Putamen (tissue), 1 donor: Measurements from ENCODE around the gene CEP170B.
"Not testable (repeated sequence)": the region's sequence is repeated elsewhere in the genome, so short reads cannot be mapped to it uniquely, and the experiment has no call there.

Source experiments
- DNase-seq: peaks from one replicate; pipeline ENCODE4 v3.0.0-alpha.2; 2016; ENCODE audit warnings: low spot score

Gene CEP170B

GRCh38 chr14:104913435-104913834, 48.4 kb downstream of the CEP170B start:
- DNase-seq = no peak

- DNase-seq = no peak
Measured at GRCh38 chr14:104917116-104917515, 52.0 kb downstream of the CEP170B start.

DNA sequence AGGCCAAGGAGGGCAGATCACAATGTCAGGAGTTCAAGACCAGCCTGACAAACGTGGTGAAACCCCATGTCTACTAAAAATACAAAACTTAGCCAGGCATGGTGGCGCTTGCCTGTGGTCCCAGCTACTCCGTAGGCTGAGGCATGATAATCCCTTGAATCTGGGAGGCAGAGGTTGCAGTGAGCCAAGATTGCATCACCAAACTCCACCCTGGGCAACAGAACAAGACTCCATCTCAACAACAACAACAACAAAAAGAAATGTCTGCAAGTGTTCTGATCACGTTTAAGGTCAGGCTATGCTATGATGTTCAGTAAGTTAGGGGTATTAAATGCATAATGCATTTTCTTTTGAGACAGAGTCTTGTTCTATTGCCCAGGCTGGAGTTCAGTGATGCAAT, 52.9 kb downstream of the CEP170B start:
- no peak for DNase-seq

- not testable (repeated sequence) for DNase-seq
Measured at GRCh38 chr14:104919152-104919992, 54.3 kb downstream of the CEP170B start.

DNA sequence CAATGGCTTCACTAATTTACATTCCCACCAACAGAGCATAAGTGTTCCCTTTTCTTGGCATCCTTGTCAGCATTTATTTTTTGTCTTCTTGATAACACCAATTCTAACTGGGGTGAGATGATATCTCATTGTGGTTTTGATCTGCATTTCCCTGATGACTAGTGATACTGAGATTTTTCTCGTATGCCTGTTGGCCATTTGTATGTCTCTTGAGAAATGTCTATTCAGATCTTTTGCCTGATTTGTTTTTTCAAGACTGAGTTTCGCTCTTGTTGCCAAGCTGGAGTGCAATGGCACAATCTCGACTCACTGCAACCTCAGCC, 54.9 kb downstream of the CEP170B start:
- DNase-seq = no peak

DNA sequence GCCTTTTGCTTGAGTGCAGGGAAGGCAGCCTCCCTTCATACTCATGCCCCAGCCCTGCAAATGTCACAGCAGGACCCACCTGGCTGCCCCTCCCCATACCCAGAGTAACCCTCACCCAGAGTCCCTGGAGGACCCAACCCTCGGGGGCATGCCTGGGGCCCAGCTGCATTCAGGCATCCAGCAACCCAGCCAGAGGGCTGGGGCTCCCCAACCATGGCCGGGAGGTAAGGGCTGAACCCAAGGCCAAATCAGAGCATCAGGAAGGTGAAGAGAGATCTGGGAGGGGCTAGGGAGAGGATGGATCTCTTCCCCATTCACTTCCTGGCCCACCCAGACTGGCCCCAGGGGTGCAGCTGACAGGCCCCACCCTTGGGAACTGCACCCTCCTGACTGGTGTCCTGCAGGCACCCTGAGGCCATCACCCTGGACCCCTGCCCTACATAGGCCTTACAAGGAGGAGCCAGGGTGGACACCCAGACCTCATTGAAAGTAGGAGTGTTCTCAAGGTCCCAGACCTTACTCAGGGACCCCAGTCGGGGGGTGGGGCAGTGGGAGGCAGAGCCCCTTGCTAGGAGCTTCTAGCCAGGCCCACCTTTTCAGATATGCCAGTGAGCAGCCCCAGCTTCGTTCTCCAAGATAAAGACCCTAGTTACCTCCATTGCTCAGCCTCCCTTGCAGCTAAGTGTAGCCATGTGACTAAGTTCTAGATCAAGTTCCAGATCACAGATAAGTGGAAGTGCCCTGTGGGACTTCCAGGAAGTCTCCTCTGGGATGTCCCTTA, 58.8 kb downstream of the CEP170B start:
- DNase-seq = no peak

DNA sequence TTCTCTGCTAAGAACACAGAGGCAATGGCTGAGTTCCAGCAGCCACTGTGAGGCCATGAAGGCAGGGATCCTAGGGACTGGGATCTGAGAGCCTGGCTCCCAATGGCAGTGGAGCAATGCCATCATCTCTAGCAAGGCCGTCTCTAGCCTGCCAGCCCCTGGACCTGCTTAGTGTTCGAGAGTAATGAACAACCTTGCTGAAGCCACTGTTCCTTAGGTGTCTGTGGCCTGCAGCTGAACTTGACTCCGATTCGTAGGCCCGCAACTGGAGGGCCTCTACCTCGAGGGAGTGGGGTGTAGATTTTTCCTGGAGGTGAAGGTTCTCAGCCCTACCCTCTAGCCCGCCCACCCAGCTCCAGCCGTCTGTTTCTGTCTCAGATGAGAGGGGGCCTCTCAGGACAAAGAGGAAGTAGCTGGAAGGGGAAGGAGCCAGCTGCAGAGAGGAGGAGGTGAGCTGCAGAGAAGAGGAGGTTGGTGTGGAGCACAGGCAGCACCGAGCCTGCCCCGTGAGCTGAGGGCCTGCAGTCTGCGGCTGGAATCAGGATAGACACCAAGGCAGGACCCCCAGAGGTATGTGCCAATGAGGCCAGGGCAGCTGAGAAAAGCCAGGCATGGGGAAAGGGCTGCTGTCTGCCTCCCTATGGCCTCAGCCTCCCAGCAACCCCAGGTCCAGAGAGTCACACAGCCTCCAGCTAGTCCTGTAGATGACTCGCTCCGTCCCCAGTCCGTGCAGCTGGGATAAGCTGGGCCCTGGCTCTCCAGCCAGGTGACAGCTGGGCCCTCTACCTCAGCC, 59.5 kb downstream of the CEP170B start, which contains the start of gene PLD4:
Gene PLD4 (plus strand): TSS at position 459 of the 793 bp plus-strand sequence. CDS start 2,262 bp downstream, outside the sequence.
- DNase-seq = no peak

DNA sequence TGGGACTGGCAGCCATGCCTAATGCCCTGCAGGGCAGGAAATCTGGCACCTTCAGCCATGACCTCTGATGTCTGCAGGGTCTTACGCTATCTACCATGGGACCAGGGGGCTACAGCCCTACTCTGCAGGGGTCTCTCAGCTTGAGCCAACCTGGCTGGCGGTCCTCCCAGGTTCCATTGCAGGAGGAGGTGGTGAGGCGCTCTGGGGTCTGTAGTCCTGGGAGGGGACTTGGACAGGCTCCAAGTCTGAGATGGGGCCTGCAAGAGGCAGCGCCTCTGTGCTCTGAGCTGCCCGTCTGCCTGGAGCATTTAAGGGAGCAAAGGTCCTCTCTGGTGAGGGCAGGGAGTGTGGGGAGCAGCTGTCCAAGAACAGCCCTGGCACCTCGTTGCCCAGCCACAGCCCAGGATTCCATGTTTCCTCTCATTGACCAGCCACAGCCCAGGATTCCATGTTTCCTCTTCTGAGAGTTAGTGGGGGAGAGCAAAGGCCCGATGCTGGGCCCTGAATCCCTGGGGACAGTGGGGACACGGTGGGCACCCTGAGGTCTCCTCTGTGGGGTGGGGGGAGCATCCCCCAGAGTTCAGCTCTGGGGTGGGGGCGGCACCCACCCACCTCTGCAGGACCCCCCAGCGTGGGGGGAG, 60.3 kb downstream of the CEP170B start:
- DNase-seq = no peak

GRCh38 chr14:104925855-104926609, 61.0 kb downstream of the CEP170B start:
- DNase-seq = no peak

GRCh38 chr14:104926619-104927431, 61.8 kb downstream of the CEP170B start:
- DNase-seq = no peak

DNA sequence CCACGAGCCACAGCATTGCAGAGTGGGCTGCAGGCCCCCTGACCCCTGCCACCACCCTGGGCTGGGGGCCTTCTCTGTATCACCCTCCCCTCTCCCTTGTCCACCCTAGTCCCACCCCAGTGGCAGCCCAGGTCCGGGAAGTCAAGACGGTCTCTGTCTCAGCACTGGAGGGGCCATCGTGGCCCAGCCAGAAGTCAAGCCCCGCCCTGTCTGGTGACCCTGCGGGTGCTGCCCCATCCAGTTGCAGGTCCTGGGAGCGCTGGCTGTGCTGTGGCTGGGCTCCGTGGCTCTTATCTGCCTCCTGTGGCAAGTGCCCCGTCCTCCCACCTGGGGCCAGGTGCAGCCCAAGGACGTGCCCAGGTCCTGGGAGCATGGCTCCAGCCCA, 62.4 kb downstream of the CEP170B start:
- DNase-seq = no peak

GRCh38 chr14:104927901-104928300, 62.8 kb downstream of the CEP170B start:
- no peak for DNase-seq

DNA sequence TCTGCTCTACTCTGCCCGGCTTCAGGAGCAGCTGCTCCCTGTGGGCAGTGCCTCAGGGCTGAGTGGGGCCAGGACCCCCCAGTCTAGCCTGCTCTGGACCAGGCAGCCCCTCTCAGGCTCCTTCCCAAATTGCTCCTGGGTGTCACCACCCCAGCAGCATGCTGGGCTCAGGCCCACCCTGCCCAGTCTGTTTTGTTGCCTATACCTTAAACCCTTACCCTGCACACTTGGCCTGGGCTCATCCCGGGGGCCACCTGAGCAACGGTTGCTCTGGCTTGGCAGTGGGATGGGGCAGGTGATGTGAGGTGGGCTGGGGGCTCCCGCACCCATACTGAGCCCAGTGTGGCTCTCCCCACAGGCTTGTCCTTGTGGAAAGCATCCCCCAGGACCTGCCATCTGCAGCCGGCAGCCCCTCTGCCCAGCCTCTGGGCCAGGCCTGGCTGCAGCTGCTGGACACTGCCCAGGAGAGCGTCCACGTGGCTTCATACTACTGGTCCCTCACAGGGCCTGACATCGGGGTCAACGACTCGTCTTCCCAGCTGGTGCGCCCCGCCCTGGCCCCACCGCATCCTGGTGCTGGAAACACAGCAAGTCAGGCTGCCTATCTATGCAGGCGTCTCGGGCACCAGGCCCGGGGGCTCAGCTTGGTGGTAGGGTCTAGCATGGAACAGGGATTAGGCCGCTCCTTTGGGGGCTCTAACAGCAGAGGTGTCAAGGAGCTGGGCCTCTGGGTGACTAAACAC, 63.5 kb downstream of the CEP170B start:
- no peak for DNase-seq

- no peak for DNase-seq
Measured at GRCh38 chr14:104929268-104930230, 64.5 kb downstream of the CEP170B start.

DNA sequence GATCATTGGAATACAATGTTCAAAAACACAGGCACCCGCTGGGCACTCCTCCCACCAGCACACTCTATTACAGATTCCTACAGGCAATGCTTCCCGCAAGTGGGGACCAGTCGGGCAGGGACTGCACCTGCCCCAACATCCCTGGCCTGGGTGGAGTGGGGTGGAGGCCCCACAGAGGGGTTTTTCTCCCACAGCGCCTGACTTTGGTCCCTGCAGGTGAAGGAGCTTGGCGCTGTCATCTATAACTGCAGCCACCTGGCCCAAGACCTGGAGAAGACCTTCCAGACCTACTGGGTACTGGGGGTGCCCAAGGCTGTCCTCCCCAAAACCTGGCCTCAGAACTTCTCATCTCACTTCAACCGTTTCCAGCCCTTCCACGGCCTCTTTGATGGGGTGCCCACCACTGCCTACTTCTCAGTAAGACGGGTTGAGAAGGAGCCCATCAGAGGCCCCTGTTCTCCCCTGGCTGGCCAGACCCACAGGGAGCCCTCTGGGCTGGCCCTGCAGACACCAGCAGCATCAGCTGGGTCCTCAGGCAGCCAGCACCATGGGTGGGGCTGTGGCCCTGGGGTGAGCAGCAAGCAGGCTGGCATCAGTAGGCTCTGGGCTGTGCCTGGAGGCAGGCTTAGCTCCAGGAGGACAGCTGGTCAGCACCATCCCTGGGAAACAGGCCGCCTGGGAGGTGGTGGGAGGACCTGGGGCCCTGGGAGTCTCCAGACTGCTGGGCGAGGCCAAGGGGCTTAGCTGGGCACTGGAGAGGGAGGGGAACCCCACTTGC, 65.6 kb downstream of the CEP170B start:
- no peak for DNase-seq

DNA sequence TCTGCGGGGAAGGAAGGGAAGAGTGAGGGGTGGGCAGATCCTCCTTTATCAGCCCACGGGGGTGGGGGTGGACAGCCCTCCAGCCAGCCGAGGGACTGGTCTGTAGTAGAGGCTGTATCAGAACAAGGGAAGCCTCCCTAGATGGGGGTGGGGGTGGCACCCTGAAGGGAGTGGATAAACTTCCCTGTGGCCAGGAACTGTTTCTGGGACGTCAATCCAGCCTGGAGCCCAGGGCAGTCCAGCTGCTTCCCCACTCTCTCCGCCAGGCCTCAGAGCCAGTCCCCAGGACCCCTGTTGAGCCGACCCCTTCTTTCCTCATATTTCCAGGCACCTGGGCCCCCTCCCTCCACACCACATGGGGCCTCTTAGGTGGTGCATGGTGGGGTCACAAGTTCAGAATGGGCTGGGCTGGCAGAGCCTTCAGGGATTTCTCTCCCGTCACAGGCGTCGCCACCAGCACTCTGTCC, 66.3 kb downstream of the CEP170B start:
- DNase-seq = no peak
